Peyer's patch (tissue), 4 donors: ENCODE data around the gene TATDN3.

Experiments
- POLR2A ChIP-seq, 2 donors: fragments of 450-650 bp; IDR thresholded peaks; one replicate each; pipeline ENCODE4 v1.5.1; 2017; ENCODE audit warnings: antibody characterized with exemption in 2 of 2, mild to moderate bottlenecking in 2 of 2, moderate library complexity in 2 of 2
- TF ChIP-seq, protein P1 (sequence below), 6 experiments: fragments of 450-650 bp in 4 of 6; fragments of 200-600 bp in 2 of 6; sonication (generic) in 1 of 6; IDR thresholded peaks; one replicate each; pipeline ENCODE4 v1.5.1; 2017 to 2019; ENCODE audit warnings: antibody characterized with exemption in 6 of 6, mild to moderate bottlenecking in 3 of 6, moderate library complexity in 1 of 6

DNA sequence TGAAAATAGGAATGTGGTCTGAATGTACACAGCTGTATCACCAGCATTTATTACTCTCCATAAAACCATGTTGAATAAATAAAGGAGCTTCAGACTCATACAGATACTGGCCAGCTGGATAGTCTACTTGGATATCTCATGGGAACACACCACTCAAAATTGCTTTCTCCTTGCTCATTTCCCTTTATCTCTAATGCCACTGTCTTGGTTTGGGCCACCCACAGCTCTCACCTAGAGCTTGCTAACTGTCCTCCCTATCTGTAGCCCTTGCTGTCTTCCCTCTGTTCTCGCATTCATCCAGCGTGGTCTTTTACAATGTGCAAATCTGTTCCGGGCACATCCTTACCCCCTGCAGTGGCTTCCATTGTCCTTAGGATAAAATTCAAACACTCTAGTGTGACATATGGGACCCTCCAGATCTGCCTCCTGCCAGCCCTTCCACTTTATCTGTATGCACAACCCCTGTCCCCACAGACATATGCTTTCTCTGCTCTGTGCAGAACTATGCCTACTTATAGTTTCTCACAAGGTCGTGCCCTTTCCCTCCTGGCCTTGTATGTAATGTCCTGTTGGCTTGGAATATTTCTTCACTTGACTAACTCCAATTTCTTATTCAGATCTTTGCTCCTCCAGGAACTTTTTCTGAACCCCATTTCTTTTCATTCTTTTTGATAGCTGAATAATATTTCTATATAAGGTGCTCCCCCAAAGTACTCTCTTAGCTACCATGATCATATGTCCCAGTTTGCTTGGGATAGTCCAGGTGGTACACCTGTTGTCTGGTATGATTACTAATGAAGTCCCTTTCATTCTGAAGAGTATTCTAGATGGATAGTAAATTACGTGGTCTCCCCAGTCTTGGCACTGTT, 69.3 kb downstream of the TATDN3 start:
- TF ChIP-seq, protein P1, sequence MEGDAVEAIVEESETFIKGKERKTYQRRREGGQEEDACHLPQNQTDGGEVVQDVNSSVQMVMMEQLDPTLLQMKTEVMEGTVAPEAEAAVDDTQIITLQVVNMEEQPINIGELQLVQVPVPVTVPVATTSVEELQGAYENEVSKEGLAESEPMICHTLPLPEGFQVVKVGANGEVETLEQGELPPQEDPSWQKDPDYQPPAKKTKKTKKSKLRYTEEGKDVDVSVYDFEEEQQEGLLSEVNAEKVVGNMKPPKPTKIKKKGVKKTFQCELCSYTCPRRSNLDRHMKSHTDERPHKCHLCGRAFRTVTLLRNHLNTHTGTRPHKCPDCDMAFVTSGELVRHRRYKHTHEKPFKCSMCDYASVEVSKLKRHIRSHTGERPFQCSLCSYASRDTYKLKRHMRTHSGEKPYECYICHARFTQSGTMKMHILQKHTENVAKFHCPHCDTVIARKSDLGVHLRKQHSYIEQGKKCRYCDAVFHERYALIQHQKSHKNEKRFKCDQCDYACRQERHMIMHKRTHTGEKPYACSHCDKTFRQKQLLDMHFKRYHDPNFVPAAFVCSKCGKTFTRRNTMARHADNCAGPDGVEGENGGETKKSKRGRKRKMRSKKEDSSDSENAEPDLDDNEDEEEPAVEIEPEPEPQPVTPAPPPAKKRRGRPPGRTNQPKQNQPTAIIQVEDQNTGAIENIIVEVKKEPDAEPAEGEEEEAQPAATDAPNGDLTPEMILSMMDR (IDR thresholded peaks at IDR 0.05) = no peak
- TF ChIP-seq POLR2A (IDR thresholded peaks at IDR 0.05) = no peak
